HG03439 (cell line): Measurements from ENCODE around the gene CCDC71L.

Experiments
- ATAC-seq: cut with Tn5 transposase; IDR thresholded peaks from one replicate; pipeline ENCODE4 v1.9.1; 2021; ENCODE audit warnings: mild to moderate bottlenecking, moderate library complexity; ENCODE audit not compliant: unreplicated experiment

Gene CCDC71L

GRCh38 chr7:106626376-106627164, 34.4 kb downstream of the CCDC71L start:
- ATAC-seq, result no peak

GRCh38 chr7:106625678-106626301, 35.2 kb downstream of the CCDC71L start:
- ATAC-seq, result no peak

- ATAC-seq, result no peak
These were observed 37.1 kb downstream of the CCDC71L start for GRCh38 chr7:106623853-106624252.

GRCh38 chr7:106623315-106623660, 37.7 kb downstream of the CCDC71L start:
- no peak for ATAC-seq

GRCh38 chr7:106622654-106623314, 38.2 kb downstream of the CCDC71L start:
- no peak for ATAC-seq

- ATAC-seq, result no peak
These were observed 39.4 kb downstream of the CCDC71L start for GRCh38 chr7:106621393-106622132.

- no peak for ATAC-seq
These were observed 40.3 kb downstream of the CCDC71L start for GRCh38 chr7:106620676-106621075.

GRCh38 chr7:106620034-106620433, 40.9 kb downstream of the CCDC71L start:
- ATAC-seq, result no peak

- no peak for ATAC-seq
These were observed 41.7 kb downstream of the CCDC71L start for GRCh38 chr7:106619213-106619612.

- ATAC-seq, result no peak
These were observed 42.5 kb downstream of the CCDC71L start for GRCh38 chr7:106618480-106618879.

GRCh38 chr7:106617860-106618259, 43.1 kb downstream of the CCDC71L start:
- no peak for ATAC-seq

GRCh38 chr7:106616708-106617051, 44.3 kb downstream of the CCDC71L start:
- no peak for ATAC-seq

GRCh38 chr7:106615808-106616707, 44.9 kb downstream of the CCDC71L start:
- ATAC-seq, result no peak

- ATAC-seq, result no peak
These were observed 46.2 kb downstream of the CCDC71L start for GRCh38 chr7:106614751-106615150.

GRCh38 chr7:106613848-106614560, 47.0 kb downstream of the CCDC71L start:
- no peak for ATAC-seq

- no peak for ATAC-seq
These were observed 47.7 kb downstream of the CCDC71L start for GRCh38 chr7:106613279-106613678.

- no peak for ATAC-seq
These were observed 48.5 kb downstream of the CCDC71L start for GRCh38 chr7:106612432-106612831.

- ATAC-seq, result no peak
These were observed 49.0 kb downstream of the CCDC71L start for GRCh38 chr7:106611911-106612310.

- ATAC-seq, result no peak
These were observed 49.7 kb downstream of the CCDC71L start for GRCh38 chr7:106610996-106611886.
